NCI-H128 (cell line): ENCODE data around the gene PRR29.
"Not testable (repeated sequence)": the region's sequence is repeated elsewhere in the genome, so short reads cannot be mapped to it uniquely, and the experiment has no call there.

Experiments
- DNase-seq: peaks from one replicate; lab custom pipeline; 2025; ENCODE audit not compliant: unreplicated experiment; lab: John Stamatoyannopoulos, UW

PRR29 gene

DNA sequence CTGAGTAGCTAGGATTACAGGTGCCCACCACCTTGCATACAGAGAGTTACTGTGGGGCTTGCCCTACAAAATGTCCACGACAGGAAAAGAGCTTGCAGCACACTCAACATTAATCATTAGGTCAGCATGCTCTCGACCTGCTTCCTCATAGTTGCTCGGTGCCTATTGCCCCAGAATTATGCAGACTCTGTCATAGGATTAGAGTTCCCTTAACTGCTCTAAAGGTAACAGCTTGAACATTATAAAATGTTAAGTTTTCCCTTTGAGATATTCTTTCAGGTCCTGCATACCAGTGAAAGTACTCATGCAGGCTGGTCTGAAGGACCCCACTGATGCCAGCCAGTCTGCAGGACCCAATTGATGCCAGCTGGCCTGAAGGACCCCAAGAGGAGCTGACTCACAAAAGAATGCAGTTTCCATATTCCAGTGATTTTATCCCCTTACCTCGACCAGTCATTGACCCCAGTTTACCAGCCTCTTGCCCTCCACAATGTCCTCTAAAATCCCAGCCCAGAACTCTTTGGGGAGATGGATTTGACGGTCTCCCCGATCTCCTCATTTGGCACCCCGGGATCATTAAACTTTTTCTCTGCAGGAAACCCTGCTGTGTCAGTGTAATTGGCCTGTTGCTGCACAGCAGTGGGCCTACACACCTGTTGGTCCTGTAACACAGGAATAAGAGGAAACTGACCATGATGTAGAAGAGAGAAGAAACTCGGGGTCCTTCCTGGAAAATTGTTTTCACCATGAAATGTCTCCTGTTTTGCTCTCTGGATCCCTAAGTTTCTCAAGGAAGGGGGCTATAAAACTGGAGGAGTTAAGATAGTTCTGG, 11.6 kb downstream of the PRR29 start:
- no peak for DNase-seq

DNA sequence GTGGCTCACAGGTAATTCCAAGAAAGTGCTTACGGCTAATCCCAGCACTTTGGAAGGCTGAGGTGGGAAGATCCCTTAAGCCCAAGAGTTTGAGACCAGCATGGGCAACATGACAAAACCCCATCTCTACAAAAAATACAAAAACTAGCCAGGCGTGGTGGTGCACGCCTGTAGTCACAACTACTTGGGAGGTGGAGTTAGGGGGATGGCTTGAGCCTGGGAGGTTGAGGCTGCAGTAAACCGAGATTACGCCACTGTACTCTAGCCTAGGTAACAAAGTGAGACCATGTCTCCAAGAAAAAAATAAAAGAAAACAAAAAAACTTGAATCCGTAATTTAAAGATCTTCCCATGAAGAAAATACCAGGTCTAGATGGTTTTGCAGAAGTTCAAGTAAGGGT, 17.3 kb downstream of the PRR29 start:
- DNase-seq: no peak

DNA sequence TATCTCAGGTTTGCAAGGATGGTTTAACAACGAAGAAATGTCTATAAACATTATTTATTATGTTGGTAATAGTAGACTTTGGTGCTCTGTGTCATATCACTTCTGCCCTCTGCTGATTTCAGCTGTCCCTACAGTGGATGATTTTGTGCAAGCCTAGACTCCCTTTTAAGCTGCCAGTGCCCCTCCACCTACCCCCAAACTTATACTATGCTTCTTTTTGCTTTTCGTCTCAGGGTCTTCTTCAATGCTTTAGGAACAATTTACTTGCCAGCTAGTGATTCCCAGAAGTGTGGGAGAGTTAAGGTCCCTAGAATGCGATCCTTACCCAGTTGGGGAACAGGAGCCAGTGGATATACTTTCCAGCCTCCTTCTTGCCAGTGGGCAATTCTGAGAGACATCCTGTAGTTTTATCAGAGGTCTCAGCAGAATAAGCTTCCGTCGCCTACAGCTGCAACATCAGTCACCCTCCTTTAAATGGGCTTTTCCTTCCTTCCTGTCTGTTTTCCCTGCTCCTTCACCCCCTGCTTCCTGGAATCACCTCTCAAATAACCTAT, 18.2 kb downstream of the PRR29 start:
- no peak for DNase-seq

GRCh38 chr17:64016974-64017373, 18.8 kb downstream of the PRR29 start:
- DNase-seq: no peak

GRCh38 chr17:64017381-64017980, 19.3 kb downstream of the PRR29 start:
- no peak for DNase-seq

DNA sequence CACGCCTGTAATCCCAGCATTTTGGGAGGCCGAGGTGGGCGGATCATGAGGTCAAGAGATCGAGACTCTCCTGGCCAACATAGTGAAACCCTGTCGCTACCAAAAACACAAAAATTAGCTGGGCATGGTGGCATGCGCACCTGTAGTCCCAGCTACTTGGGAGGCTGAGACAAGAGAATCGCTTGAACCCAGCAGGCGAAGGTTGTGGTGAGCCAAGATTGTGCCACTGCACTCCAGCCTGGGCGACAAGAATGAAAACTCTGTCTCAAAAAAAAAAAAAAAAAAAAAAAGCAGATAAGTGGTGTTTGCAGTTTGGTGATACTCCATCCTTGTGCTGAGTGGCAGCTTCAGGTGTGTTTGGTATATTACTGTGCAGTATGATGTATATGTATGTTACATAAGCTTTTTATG, 21.4 kb downstream of the PRR29 start:
- not testable (repeated sequence) for DNase-seq

- DNase-seq: no peak
Measured at GRCh38 chr17:64020056-64020766, 22.1 kb downstream of the PRR29 start, which contains the start of gene ICAM2. Gene ICAM2, minus strand, starts transcription at chr17:64020633. Its CDS starts 13,942 bp downstream, at chr17:64006691.

DNA sequence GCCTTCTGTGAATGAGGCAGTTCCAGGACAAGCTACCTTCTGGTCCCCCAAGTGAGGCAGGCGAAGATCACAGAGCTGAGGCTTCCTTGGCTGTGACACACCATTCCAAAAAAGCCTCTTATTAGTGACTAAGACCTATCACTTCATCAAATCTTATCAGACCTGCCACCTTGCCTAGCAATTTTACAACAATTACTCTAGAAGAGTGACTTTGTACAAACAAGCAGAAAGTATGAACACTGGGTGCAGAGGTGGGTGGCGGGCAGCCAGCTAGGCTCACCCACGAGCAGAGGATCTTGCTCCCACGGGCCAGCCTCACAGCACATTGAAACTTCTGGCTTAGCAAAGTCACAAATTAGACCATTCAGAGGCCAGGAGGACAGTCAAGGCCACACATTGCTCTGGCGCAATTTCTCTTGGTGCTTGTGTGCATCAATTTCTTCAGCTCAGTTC, 24.5 kb downstream of the PRR29 start:
- no peak for DNase-seq

- no peak for DNase-seq
Measured at GRCh38 chr17:64024215-64024654, 26.1 kb downstream of the PRR29 start.

DNA sequence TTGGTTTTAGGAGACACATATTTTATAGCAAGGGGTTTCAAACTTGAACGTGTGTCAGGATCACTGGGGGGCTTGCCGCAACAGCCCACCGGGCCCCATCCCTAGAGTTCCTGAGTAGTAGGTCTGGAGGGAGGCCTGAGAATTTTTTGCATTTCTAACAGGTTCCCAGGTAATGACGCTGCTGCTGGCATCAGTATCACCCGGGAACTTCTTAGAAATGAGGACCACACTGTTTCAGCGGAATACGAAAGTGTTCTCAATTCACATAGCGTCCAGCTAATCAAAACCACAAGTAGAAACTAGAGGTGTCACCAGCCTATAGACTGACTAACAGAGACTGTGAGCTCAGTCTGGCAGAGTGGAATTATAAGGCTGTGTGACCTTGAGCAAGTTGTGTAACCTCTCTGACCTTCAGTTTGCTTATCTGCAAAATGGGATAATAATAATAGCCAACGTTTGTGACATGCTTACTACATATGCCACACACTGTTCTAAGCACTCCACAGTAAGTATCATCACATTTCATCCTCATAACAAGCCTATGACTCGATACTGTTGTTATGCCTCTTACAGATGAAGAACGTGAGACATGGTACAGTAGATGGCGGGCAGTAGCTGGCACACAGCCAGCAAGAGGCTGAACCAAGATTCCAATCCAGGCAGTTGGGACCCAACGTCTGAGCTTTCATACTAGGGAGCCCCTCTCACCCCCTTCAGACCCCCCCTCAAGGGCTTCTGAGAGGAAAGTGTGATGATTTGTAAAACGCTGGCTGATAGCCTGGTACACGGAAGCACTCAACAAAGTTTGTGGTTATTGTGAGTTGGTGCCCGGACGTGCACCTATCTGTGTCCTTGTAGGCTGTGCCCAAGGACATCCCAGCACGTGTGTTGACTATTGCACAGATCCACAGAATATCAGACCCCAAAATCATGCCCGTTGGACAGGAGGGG, 26.9 kb downstream of the PRR29 start:
- no peak for DNase-seq

GRCh38 chr17:64025732-64026294, 27.7 kb downstream of the PRR29 start:
- no peak for DNase-seq

- no peak for DNase-seq
Measured at GRCh38 chr17:64028874-64029464, 30.8 kb downstream of the PRR29 start.

DNA sequence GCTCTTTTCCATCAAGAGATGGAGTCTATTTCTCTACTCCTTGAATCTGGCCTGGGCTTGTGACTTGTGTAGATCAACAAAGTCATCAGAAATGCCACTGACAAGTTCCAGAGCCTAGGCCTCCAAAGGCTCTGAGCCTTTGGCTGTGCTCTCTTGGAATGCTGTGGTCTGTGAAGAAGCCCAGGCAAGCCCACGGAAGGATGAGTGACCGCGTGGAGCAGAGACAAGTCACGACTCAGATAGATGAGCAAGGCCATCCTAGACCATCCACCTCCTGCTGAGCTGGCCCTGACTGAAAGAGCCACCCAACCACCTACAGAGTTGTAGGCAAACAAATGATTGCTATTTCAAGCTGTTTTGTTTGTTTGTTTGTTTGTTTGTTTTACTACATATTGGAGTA, 33.9 kb downstream of the PRR29 start:
- no peak for DNase-seq

DNA sequence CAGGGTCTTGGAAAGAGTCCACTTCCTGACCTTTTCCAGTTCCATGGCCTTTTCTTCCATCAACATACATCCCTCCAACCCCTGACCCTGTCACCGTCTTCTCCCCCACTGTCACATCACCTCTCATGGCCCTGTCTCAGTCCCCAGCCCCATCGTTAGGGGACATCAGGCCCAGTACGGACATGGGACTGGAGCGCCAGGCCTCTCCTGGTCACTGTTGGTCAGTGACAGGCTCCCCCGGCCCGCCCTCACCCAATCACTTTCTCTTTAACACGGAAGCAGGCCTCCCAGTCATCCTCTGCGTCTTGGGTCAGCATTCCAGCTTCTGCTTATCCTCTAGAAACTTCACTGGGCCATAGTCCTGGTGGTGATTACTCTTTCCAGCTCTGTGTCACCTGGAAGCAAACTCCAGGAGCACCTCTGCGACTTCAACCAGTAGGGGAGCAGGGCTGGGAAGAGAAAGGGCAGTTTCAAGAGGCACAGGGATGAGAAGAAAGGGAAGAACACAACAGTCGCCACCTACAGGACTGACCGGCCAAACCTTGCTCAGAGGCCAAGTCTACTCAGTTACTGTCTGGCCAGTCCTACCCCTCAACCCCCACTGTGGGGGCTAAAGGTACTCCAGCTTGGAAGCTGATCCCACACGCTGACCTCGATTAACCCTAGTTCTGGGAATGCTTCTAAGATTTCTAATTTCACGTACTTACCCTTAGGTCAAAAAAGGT, 38.2 kb downstream of the PRR29 start:
- DNase-seq: no peak

- DNase-seq: no peak
Measured at GRCh38 chr17:64037180-64037579, 39.0 kb downstream of the PRR29 start.

DNA sequence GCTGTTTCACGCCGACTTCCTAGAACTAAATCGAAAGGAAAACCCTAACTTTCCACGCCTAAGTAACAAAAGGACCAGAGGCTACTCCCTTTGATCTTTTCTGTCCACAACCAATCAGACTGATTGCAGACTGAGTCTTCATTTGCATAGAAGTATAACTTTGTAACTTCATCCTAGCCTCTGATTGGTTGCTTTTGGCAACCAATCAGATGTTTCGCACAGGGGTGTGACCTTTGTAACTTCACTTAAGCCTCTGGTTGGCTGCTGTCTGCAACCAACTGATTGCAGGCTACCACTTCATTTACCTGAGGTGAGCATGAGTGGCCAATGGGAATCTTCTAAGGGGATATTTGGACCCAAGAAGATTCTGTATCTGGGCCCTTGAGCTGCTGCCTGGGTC, 39.7 kb downstream of the PRR29 start:
- DNase-seq: no peak

DNA sequence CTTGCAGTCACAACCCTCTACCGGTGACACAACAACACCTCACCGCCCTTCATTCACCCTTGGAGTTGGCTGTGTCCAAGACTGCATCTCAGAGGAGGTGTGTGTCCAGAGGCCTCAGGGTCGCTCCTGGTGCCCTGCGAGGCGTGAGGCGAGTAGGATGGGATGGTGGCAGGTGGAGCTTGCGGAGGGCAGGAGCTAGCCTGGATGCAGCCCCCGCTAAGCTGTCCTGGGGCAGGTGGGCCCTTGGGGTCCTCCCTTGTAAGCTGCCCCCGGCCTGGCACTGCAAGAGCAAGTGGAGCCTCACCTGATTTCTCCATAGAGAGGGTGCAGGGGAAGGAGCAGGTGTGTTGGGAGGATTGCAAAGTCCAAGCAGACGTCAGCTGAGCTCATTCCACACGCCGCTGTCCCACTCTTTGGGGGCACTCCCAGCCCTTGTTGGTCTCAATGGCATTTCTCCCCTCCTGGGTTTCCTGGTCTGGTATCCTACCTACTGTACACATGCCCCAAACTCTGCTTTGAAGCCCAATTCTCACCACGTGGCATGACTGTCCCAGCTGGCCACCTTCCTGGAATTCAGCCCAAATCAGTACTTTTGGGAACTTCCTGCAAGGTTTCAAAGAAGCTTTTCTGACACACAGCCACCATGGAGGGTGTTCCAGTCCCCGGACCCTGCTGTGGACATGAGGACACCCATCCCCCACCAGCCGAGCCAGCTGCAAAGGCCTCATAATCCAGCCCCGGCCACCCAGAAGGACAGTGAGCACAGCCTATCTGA, 40.4 kb downstream of the PRR29 start:
- no peak for DNase-seq

DNA sequence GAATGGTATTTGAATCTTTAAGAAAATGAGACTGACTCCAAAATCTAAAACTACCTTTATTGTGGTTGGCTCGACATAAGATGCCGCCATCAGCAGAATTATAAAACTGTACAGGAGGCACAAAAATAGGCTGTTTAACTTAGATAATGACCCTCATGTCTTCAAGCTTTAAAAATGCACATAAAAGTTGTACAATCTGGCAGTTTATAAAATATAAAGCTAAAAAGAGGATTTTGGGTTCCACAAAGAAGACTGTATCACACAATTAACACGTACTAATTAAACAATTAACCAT, 40.9 kb downstream of the PRR29 start:
- DNase-seq: no peak
